ENCODE results near the gene GAS2.

DNA sequence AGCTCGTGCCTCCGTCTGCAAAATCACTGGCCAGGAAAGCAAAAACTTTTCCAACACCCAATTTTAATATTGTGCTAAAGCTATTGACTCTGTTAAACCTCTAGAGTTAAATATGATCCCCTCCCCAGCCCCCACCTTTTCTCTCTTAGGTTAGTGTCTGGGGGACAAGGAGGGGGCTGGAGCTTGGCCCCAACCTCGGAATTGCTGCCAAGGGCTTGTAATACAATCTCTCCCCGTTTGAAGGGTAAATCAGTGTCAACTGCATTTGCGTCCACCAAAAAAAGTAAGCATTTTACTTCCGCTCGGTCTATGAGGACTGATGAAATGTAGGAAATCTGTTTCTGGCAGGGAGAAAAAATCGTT lies at the start of gene GAS2:
- no peak for TF ChIP-seq POLR2AphosphoS5 (IDR thresholded peaks at IDR 0.05)
- TF ChIP-seq, protein P1, sequence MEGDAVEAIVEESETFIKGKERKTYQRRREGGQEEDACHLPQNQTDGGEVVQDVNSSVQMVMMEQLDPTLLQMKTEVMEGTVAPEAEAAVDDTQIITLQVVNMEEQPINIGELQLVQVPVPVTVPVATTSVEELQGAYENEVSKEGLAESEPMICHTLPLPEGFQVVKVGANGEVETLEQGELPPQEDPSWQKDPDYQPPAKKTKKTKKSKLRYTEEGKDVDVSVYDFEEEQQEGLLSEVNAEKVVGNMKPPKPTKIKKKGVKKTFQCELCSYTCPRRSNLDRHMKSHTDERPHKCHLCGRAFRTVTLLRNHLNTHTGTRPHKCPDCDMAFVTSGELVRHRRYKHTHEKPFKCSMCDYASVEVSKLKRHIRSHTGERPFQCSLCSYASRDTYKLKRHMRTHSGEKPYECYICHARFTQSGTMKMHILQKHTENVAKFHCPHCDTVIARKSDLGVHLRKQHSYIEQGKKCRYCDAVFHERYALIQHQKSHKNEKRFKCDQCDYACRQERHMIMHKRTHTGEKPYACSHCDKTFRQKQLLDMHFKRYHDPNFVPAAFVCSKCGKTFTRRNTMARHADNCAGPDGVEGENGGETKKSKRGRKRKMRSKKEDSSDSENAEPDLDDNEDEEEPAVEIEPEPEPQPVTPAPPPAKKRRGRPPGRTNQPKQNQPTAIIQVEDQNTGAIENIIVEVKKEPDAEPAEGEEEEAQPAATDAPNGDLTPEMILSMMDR (IDR thresholded peaks at IDR 0.05): no peak
